GM12865 (cell line): ENCODE results near the gene MATK.

ENCODE experiments used
- DNase-seq: peaks from one replicate; pipeline ENCODE4 v3.0.0; 2010; ENCODE audit warnings: low read depth
- H3K4me3 ChIP-seq: 2 replicates; pipeline ENCODE4 v1.5.1; 2011; ENCODE audit warnings: mild to moderate bottlenecking, low read depth, low read length, control low read depth
- TF ChIP-seq, protein P1 (sequence below): IDR thresholded peaks from 2 replicates; pipeline ENCODE4 v1.5.1; 2011; ENCODE audit warnings: low read length, control low read depth, low read depth, inconsistent platforms; ENCODE audit not compliant: insufficient read depth; ENCODE audit errors: missing control alignments

Gene MATK

GRCh38 chr19:3790209-3790734, 4.1 kb upstream of the MATK start:
- no peak for DNase-seq
- no peak overlapping the region for H3K4me3 ChIP-seq
- TF ChIP-seq, protein P1, sequence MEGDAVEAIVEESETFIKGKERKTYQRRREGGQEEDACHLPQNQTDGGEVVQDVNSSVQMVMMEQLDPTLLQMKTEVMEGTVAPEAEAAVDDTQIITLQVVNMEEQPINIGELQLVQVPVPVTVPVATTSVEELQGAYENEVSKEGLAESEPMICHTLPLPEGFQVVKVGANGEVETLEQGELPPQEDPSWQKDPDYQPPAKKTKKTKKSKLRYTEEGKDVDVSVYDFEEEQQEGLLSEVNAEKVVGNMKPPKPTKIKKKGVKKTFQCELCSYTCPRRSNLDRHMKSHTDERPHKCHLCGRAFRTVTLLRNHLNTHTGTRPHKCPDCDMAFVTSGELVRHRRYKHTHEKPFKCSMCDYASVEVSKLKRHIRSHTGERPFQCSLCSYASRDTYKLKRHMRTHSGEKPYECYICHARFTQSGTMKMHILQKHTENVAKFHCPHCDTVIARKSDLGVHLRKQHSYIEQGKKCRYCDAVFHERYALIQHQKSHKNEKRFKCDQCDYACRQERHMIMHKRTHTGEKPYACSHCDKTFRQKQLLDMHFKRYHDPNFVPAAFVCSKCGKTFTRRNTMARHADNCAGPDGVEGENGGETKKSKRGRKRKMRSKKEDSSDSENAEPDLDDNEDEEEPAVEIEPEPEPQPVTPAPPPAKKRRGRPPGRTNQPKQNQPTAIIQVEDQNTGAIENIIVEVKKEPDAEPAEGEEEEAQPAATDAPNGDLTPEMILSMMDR = no peak

DNA sequence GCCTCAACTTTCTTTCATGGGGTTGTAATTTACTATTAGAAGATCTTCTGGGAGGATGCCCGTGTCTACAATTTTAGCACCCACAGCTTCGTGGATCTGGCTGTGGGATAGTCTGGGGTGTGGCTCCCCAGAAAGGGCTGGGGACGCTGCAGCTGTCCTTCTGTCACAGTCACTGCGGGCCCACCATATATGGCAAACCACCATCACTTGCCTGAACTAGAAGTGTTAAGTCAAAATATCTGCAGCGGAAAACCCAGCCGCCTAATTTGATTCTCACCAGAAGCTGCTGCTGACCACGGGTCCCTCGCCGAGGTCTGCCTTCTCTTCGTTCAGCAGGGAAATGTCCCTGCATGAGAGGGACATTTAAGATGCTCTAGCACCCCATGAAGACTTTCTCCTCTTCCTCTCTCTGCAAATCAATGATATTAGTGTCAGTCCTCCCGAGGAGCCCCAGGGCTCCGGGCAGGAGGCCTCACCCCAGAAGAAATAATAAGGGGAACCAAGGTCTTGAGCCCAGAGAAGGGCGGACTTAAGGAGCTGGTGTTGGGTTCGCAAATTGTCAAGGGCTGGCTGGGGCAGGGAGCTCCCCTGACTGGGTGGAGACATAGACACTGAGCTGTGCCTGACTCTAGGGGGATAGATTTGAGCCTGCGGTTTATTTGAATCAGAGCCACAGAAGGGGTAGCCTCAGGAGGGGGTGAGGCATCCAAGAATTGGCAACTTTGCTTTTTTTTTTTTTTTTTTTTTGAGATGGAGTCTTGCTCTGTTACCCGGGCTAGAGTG, 3.0 kb upstream of the MATK start:
- DNase-seq = no peak
- TF ChIP-seq, protein P1 = no peak

GRCh38 chr19:3785451-3785937, 687 bp downstream of the MATK start:
- H3K4me3 ChIP-seq = no peak overlapping the region
- no peak for DNase-seq
- TF ChIP-seq, protein P1 = no peak

More for the DNA sequence above, 3.0 kb upstream of the MATK start:
- H3K4me3 ChIP-seq = no peak overlapping the region

- TF ChIP-seq, protein P1 = no peak
- H3K4me3 ChIP-seq = no peak overlapping the region
- no peak for DNase-seq
Observed at GRCh38 chr19:3784607-3785450, 1.4 kb downstream of the MATK start.

GRCh38 chr19:3783660-3784584, 2.3 kb downstream of the MATK start:
- DNase-seq = no peak
- TF ChIP-seq, protein P1 = peak; percentile 28
- H3K4me3 ChIP-seq = no peak overlapping the region

DNA sequence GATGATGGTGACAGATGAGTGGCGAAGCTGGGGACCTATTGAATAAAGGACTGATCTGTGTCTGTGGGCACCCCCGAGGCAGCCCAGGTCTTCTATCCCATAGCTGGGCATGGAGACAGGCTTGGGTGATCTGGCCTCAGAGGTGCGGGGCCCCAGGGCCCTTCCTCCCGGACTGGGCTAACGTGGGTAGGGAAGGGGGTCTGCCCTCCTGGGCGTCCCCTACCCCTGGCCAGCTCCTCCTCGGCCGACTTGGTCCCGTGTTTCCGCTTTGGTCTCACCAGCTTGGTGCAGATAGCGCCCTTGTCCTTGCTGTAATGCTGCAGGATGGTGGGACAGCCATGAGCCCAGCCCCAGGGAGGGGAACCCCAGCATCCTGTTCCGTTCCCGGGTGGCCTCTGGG, 3.3 kb downstream of the MATK start:
- DNase-seq = no peak
- H3K4me3 ChIP-seq = no peak overlapping the region
- TF ChIP-seq, protein P1 = no peak
